CMK (cell line): Measurements from ENCODE around the gene FGF6.
A peak's percentile ranks its signal among the peaks of the same experiment; 100 is the strongest.
"Not testable (repeated sequence)": the region's sequence is repeated elsewhere in the genome, so short reads cannot be mapped to it uniquely, and the experiment has no call there.

Experiments used
- DNase-seq: peaks from one replicate; pipeline ENCODE4 v3.0.0-alpha.2; 2010; ENCODE audit warnings: low read depth

Gene FGF6

DNA sequence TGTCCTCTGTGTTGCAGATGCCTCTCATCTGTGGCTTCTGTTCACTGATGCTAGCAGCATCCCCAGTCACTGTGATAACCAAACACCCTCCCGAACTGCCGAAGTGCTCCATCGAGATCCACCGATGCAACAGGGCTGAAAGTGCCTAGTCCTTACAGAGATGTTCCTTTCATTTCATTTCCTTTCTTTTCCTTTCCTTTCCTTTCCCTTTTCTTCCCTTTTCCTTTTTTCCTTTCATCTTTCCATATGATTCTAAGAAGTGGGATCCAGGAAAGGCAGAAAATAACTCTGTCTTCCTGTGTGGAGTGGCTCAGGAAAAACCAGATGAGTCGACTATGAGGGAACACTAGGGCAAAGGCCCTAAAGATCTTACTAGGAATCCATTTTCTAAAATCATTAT is 26.7 kb downstream of the FGF6 start:
- DNase-seq: no peak

- DNase-seq: no peak
Observed at GRCh38 chr12:4417936-4418335, 27.7 kb downstream of the FGF6 start.

- DNase-seq: no peak
Observed at GRCh38 chr12:4417455-4417854, 28.2 kb downstream of the FGF6 start.

DNA sequence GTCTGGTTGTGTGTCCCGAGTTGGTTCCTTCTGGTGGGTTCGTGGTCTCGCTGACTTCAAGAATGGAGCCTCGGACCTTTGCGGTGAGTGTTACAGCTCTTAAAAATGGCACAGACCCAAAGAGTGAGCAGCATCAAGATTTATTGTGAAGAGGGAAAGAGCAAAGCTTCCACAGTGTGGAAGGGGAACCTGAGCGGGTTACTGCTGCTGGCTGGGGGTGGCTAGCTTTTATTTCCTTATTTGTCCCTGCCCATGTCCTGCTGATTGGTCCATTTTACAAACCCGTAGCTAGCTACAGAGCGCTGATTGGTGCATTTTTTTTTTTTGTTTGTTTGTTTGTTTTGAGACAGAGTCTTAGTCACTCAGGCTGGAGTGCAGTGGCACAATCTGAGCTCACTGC is 29.3 kb downstream of the FGF6 start:
- no peak for DNase-seq

GRCh38 chr12:4412465-4412864 is 33.1 kb downstream of the FGF6 start:
- DNase-seq: no peak

GRCh38 chr12:4412056-4412455 is 33.6 kb downstream of the FGF6 start:
- DNase-seq: no peak

DNA sequence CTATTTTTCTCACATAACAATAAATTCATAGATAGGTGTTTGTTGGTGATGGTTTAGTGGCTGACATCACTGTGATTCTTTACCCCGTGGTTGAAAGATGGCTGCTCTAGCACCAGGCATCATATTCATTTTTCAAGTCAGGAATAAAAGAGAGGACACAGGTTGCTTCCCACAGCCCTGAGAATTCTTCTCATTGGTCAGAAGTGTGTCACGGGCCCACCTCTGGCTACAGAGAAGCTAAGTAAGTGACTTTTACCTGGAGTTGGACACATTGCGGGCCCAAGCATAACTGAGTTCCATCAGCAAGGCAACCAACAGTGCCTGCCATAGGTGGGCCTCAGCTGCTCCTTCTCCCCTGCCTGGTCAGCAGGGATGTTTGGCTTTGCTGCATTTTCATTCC is 38.5 kb downstream of the FGF6 start:
- DNase-seq: no peak

GRCh38 chr12:4404877-4405637 is 40.6 kb downstream of the FGF6 start:
- not testable (repeated sequence) for DNase-seq

DNA sequence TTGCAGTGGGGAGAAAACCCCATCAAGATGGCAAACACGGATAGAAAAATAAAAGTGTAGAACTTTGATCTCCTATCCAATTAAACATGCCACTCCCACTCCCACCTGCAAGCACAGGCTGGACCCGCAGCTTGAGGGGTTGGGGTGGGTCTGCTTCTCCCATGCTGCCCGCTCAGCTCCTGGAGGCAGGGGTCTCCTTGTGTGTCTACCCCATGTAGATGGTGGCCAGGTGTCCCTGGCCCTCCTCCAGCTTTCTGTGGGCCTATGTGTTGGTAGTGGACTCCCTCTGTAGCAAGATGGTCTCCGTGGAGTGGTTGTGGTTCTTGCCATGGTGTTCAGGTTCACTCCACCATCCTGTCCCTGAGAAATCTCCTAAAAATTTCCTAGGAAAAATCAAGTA is 42.6 kb downstream of the FGF6 start:
- DNase-seq: no peak

DNA sequence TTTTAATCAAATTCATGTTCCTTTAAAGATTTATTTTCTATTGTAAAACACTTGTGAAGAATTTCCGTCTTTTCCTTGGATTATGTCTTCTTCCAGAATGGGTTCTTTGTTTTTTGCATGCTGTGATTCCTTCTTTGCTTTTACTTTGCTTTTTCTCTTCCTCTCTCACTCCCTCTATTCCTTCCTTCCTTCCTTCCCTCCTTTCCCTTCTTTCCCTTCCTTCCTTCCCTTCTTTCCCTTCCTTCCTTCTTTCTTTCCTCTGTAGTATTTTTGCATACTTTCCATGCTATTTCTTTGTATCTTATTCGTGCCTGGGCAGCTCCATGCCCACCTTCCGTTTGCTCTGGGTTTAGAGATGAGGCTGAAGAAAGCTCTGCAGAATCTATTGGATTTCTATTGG is 44.5 kb downstream of the FGF6 start:
- DNase-seq: no peak

DNA sequence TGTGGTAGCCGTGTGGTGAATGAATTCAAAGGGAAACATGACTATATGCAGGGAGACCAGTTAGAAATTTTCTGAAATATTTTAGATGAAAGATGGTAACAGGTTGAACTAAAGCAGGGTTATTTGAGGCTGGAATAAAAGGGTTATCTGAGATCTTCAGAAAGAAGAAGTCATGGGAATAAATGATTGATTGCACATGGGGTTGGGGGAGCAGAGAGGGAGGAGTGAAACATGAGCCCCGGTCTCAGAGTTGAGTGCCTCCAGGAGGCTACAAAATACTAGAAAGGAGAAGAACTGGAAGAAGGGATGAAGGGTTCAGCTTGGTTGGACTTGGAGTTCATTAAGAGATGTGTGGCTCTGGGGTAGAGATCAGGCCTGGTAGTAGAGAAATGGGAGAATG is 49.8 kb downstream of the FGF6 start:
- no peak for DNase-seq

DNA sequence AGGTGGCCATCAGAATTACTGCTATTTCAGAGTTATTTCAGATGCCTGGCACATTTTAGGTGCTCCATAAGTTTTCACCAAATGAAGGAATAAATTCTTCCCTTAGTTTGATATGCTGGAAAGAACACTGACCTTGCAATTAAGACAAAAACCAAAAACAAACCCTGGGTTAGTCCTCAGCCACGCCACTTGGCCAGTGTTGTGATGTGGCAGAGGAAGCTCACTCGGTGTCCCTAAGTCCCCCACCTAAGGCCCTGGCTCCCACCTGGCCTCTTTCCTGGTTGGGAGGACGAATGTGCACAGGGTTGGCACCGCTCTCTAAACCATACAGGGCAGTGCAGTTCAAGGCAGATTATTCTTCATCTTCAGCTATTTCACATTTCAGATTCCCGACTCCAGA is 52.4 kb downstream of the FGF6 start:
- DNase-seq: no peak

DNA sequence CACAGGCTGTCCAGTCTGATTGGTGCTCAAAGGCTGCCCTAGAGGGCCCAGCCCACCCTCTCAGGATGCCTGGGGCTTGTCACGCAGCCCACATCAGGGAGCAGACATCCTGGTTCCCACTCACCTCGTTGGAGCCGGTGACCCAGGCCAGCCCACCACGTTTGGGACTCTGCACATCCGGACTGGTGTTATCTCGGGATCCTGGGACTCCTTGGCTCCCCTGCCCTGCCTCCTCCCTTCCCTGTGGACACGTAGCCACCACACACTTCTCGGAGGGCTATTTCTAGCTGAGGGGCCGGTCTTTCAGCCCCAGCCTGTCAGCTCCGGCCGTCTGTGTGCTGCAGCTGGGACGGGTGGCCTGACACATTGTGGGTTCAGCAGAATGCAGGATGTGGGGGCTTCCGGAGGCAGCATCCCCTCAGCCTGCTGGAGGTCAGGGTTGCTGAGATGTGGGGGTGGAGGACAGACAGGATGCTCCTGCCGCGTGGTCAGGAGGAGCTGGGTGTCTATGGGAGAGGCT is 53.3 kb downstream of the FGF6 start:
- peak; percentile 72 for DNase-seq

GRCh38 chr12:4388662-4389061 is 57.0 kb downstream of the FGF6 start:
- no peak for DNase-seq

DNA sequence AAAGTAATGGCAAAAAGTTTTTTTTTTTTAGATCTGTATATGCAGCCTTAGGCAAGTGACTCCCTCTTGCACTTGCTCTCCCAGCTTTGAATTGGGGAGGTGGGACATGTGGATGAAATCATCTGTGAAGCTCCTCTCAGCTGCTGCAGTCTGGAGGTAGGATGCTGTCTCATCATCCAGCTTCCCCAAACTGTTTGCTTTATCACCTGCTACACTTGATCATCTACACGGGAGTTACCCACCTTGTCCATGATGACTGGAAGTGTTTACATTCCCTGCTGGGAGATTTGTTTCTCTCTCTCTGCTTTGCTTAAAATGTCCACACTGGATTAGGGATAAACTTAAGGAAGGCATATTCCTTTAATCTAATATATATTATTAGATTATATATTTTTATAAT is 57.6 kb downstream of the FGF6 start:
- no peak for DNase-seq

- DNase-seq: no peak
Observed at GRCh38 chr12:4387607-4388006, 58.0 kb downstream of the FGF6 start.

- no peak for DNase-seq
Observed at GRCh38 chr12:4386801-4387200, 58.8 kb downstream of the FGF6 start.
